C1 segment of cervical spinal cord (tissue), 14 donors: ENCODE data around the gene REC8.

Experiments used
- DNase-seq, 14 donors: peaks; one replicate each; lab custom pipeline; 2025; lab: John Stamatoyannopoulos, UW

REC8 gene

GRCh38 chr14:24171422-24172260 is at the start of gene REC8:
TSS of gene REC8 (plus strand) at chr14:24172080. CDS start at chr14:24172553, 473 bp downstream.
- peak; percentile 46 to 98 (median 86) for DNase-seq

GRCh38 chr14:24122416-24122815 is 49.5 kb upstream of the REC8 start:
- DNase-seq = no peak

- no peak for DNase-seq
These were observed 49.0 kb upstream of the REC8 start for GRCh38 chr14:24122898-24123297.

GRCh38 chr14:24123424-24124417 is 48.2 kb upstream of the REC8 start:
- DNase-seq = no peak

GRCh38 chr14:24126939-24127338 is 44.9 kb upstream of the REC8 start:
- no peak for DNase-seq

- DNase-seq = no peak
These were observed 44.2 kb upstream of the REC8 start for GRCh38 chr14:24127673-24128072.

- DNase-seq = no peak
These were observed 42.4 kb upstream of the REC8 start for GRCh38 chr14:24129410-24129998.

GRCh38 chr14:24130380-24130716 is 41.5 kb upstream of the REC8 start, which contains the start of gene FITM1:
TSS of gene FITM1 (plus strand) at chr14:24130659. CDS start at chr14:24131564, 905 bp downstream.
- DNase-seq = no peak

GRCh38 chr14:24130717-24131548 is 40.9 kb upstream of the REC8 start:
- no peak for DNase-seq

- no peak for DNase-seq
These were observed 40.3 kb upstream of the REC8 start for GRCh38 chr14:24131549-24131966.

GRCh38 chr14:24132061-24132685 is 39.7 kb upstream of the REC8 start:
- no peak for DNase-seq

- no peak for DNase-seq
These were observed 38.9 kb upstream of the REC8 start for GRCh38 chr14:24132976-24133375.

GRCh38 chr14:24133735-24134134 is 38.1 kb upstream of the REC8 start:
- DNase-seq = no peak

GRCh38 chr14:24135584-24135833 is 36.4 kb upstream of the REC8 start:
- DNase-seq = no peak

- peak; percentile 29 to 94 (median 88) for DNase-seq
These were observed 35.8 kb upstream of the REC8 start, which contains the start of gene PSME1 for GRCh38 chr14:24135834-24136683. TSS of gene PSME1 (plus strand) at chr14:24136194. CDS start at chr14:24136263, 69 bp downstream.

- no peak for DNase-seq
These were observed 35.0 kb upstream of the REC8 start for GRCh38 chr14:24136684-24137528.

GRCh38 chr14:24137529-24138395 is 34.1 kb upstream of the REC8 start:
- DNase-seq = no peak
